ENCODE measurements around the gene ZNF699. TPM values are rescaled to one million over a fixed set of nuclear protein-coding genes. Genes with fewer than 3 reads are reported as not detected.
"Not testable (repeated sequence)": the region's sequence is repeated elsewhere in the genome, so short reads cannot be mapped to it uniquely, and the experiment has no call there.

Gene ZNF699
- polyA plus RNA-seq, 1 donor from 2014 or later = 21.7 TPM

- no peak overlapping the region for H3K27ac ChIP-seq (ENCODE audit: low read length)
- peaks cover 41% of the 10 kb centered on the region for H3K36me3 ChIP-seq (ENCODE audit: insufficient read depth, low read length)
- TF ChIP-seq POLR2AphosphoS5 (IDR thresholded peaks at IDR 0.05) = no peak
Measured at GRCh38 chr19:9295411-9295849, 14.2 kb downstream of the ZNF699 start.

GRCh38 chr19:9289231-9289884 is 20.3 kb downstream of the ZNF699 start:
- H3K27me3 ChIP-seq (ENCODE audit: insufficient read depth, low read depth, low read length) = no peaks in the 10 kb centered on the region
- peaks cover 20% of the 10 kb centered on the region for H3K9me3 ChIP-seq (ENCODE audit: low read length)
- no peak overlapping the region for H3K4me2 ChIP-seq (ENCODE audit: low read length)
- no peak overlapping the region for H3K27ac ChIP-seq (ENCODE audit: low read length)
- no peaks in the 10 kb centered on the region for H3K79me2 ChIP-seq (replicated peaks; ENCODE audit: insufficient read depth, low read length)
- H2AFZ ChIP-seq (ENCODE audit: low read depth, low read length) = no peak overlapping the region
- H3K4me3 ChIP-seq (ENCODE audit: low read length) = no peak overlapping the region
- peaks cover 19% of the 10 kb centered on the region for H3K36me3 ChIP-seq (ENCODE audit: insufficient read depth, low read length)
- no peaks in the 10 kb centered on the region for H3F3A ChIP-seq (ENCODE audit: insufficient read depth, low read length, poor library complexity, severe bottlenecking)
- TF ChIP-seq POLR2AphosphoS5 (IDR thresholded peaks at IDR 0.05) (no peak), MXI1 (conservative IDR thresholded peaks at IDR 0.05; ENCODE audit: poor library complexity, severe bottlenecking) (no peak), RAD21 (conservative IDR thresholded peaks at IDR 0.05) (no peak), EP300 (conservative IDR thresholded peaks at IDR 0.05; ENCODE audit: poor library complexity, severe bottlenecking) (no peak), CTCF (IDR thresholded peaks at IDR 0.05; ENCODE audit: poor library complexity, severe bottlenecking) (no peak), REST (IDR thresholded peaks at IDR 0.05; ENCODE audit: borderline replicate concordance) (no peak)
- H3K9ac ChIP-seq (ENCODE audit: low read length) = no peak overlapping the region
- no peaks in the 10 kb centered on the region for H3K9me2 ChIP-seq (ENCODE audit: insufficient read depth, low read length)
- no peaks in the 10 kb centered on the region for H4K20me1 ChIP-seq (ENCODE audit: insufficient read depth)

More at GRCh38 chr19:9295411-9295849, 14.2 kb downstream of the ZNF699 start:
- no peak overlapping the region for H2AFZ ChIP-seq (ENCODE audit: low read depth, low read length)
- peaks cover 48% of the 10 kb centered on the region for H3K9me3 ChIP-seq (ENCODE audit: low read length)
- no peaks in the 10 kb centered on the region for H3K79me2 ChIP-seq (replicated peaks; ENCODE audit: insufficient read depth, low read length)
- no peak overlapping the region for H3K4me2 ChIP-seq (ENCODE audit: low read length)
- H3K9ac ChIP-seq (ENCODE audit: low read length) = no peak overlapping the region
- H3K27me3 ChIP-seq (ENCODE audit: insufficient read depth, low read depth, low read length) = no peaks in the 10 kb centered on the region
- no peaks in the 10 kb centered on the region for H4K20me1 ChIP-seq (ENCODE audit: insufficient read depth)
- H3F3A ChIP-seq (ENCODE audit: insufficient read depth, low read length, poor library complexity, severe bottlenecking) = no peaks in the 10 kb centered on the region
- H3K4me3 ChIP-seq (ENCODE audit: low read length) = no peak overlapping the region
- H3K9me2 ChIP-seq (ENCODE audit: insufficient read depth, low read length) = no peaks in the 10 kb centered on the region

- H3K4me2 ChIP-seq (ENCODE audit: low read length); H3K27ac ChIP-seq (ENCODE audit: low read length); H2AFZ ChIP-seq (ENCODE audit: low read depth, low read length); H3K4me3 ChIP-seq (ENCODE audit: low read length); H3K9ac ChIP-seq (ENCODE audit: low read length); H3F3A ChIP-seq (ENCODE audit: insufficient read depth, low read length, poor library complexity, severe bottlenecking); H3K36me3 ChIP-seq (ENCODE audit: insufficient read depth, low read length); H4K20me1 ChIP-seq (ENCODE audit: insufficient read depth); H3K9me2 ChIP-seq (ENCODE audit: insufficient read depth, low read length); H3K79me2 ChIP-seq (replicated peaks; ENCODE audit: insufficient read depth, low read length); H3K27me3 ChIP-seq (ENCODE audit: insufficient read depth, low read depth, low read length); H3K9me3 ChIP-seq (ENCODE audit: low read length): not testable (repeated sequence)
Measured at GRCh38 chr19:9283485-9283884, 26.2 kb downstream of the ZNF699 start.

Data from neural cell (in vitro differentiated cells).